Measurements from ENCODE around the gene GPER1. TPM values are rescaled to one million over a fixed set of nuclear protein-coding genes. Genes with fewer than 3 reads are reported as not detected.

The GPER1 gene
- total RNA-seq, 1 experiment from 2014 or later, result not detected

GRCh38 chr7:1054861-1055450, 33.0 kb upstream of the GPER1 start:
- no peaks in the 10 kb centered on the region for H3K9me3 ChIP-seq (ENCODE audit: control insufficient read depth, low read depth, low read length)
- no peak overlapping the region for H3K27ac ChIP-seq (ENCODE audit: insufficient read length, low read depth, low read length)
- H3K79me2 ChIP-seq (ENCODE audit: insufficient read depth, low read length), result 0 out of 2 replicates have a peak, but pooled peaks cover 1% of the 10 kb centered on the region
- H2BK5ac ChIP-seq (ENCODE audit: insufficient read length, low read length), result no peak overlapping the region
- no peaks in the 10 kb centered on the region for H4K20me1 ChIP-seq (ENCODE audit: control insufficient read depth, insufficient read depth, insufficient read length)
- no peak overlapping the region for H4K8ac ChIP-seq (replicated peaks; ENCODE audit: insufficient read length, low read depth, low read length)
- Mint-ChIP-seq H3K4me3 (no peak overlapping the region), H3K9me3 (no peaks in the 10 kb centered on the region; a peak in 1 of 5 replicates), H3K4me1 (peaks cover 15 to 39% of the 10 kb centered on the region in 2 experiments), H3K27me3 (ENCODE audit: low read depth) (no peaks in the 10 kb centered on the region), H3K36me3 (ENCODE audit: insufficient read depth in 1 of 3, low read depth in 3 of 3) (peaks cover 0 to 4% (median 2%) of the 10 kb centered on the region in 3 experiments; a peak in 2 of 7 replicates), H3K27ac (peak overlapping the region in 2 of 3 experiments; percentile 44; a peak in 2 of 7 replicates)
- no peak overlapping the region for H3K4ac ChIP-seq (ENCODE audit: low read depth, low read length)
- TF ChIP-seq CTCF (conservative IDR thresholded peaks at IDR 0.05), result no peak
- no peaks in the 10 kb centered on the region for H3K23me2 ChIP-seq (ENCODE audit: insufficient read length, low read depth, low read length, poor library complexity, severe bottlenecking)
- no peak overlapping the region for H2BK15ac ChIP-seq (ENCODE audit: low read depth, low read length)
- no peak overlapping the region for H2BK20ac ChIP-seq (ENCODE audit: low read depth, low read length, poor library complexity, severe bottlenecking)
- H3K79me1 ChIP-seq (ENCODE audit: insufficient read depth, low read depth, low read length, poor library complexity, severe bottlenecking), result no peaks in the 10 kb centered on the region
- no peak overlapping the region for H3K9ac ChIP-seq (ENCODE audit: extremely low read depth, insufficient read length, low read length)
- no peak overlapping the region for H3K4me2 ChIP-seq (ENCODE audit: insufficient read depth, insufficient read length, low read length)
- no peak overlapping the region for H3K56ac ChIP-seq (ENCODE audit: insufficient read length, low read depth, low read length)
- H3K4me1 ChIP-seq (ENCODE audit: insufficient read depth, low read length), result peaks cover 6% of the 10 kb centered on the region; the same call in 1 of the 2 replicates
- no peak overlapping the region for H2BK12ac ChIP-seq (ENCODE audit: insufficient read length, low read depth, low read length)
- H2AK5ac ChIP-seq (ENCODE audit: insufficient read length, low read length), result no peak overlapping the region
- H2BK120ac ChIP-seq (ENCODE audit: low read depth, low read length, poor library complexity, severe bottlenecking), result no peak overlapping the region
- H3K23ac ChIP-seq (ENCODE audit: insufficient read length, low read depth, low read length), result no peak overlapping the region
- no peaks in the 10 kb centered on the region for H3K27me3 ChIP-seq (ENCODE audit: insufficient read depth, low read length)
- DNase-seq, result no peak
- no CpG with 5 or more reads among the region's 32 CpGs for WGBS (ENCODE audit: extremely low coverage, insufficient read length, low lambda C conversion rate)
- no peak overlapping the region for H4K91ac ChIP-seq (ENCODE audit: insufficient read length, low read depth, low read length)
- H2AFZ ChIP-seq (ENCODE audit: low read length), result no peak overlapping the region
- H3T11ph ChIP-seq (ENCODE audit: low read length), result no peak overlapping the region
- H4K5ac ChIP-seq (ENCODE audit: insufficient read length, low read depth, low read length), result no peak overlapping the region
- no peak overlapping the region for H3K18ac ChIP-seq (ENCODE audit: insufficient read length, low read depth, low read length)
- no peak overlapping the region for H3K14ac ChIP-seq (ENCODE audit: insufficient read depth, low read length)

All from H9 (cell line).